Vagina (tissue), 2 donors: ENCODE data around the gene DNMT3A.

ENCODE experiments used
- CTCF ChIP-seq, 3 experiments: fragments of 450-650 bp in 2 of 3; fragments of 200-600 bp in 1 of 3; sonication (generic) in 1 of 3; IDR thresholded peaks; one replicate each; pipeline ENCODE4 v1.5.1; 2017 to 2019; ENCODE audit warnings: antibody characterized with exemption in 3 of 3, mild to moderate bottlenecking in 2 of 3, moderate library complexity in 2 of 3
- POLR2A ChIP-seq, 2 donors: fragments of 450-650 bp; IDR thresholded peaks; one replicate each; pipeline ENCODE4 v1.6.1; 2017; ENCODE audit warnings: antibody characterized with exemption in 2 of 2, mild to moderate bottlenecking in 2 of 2, moderate library complexity in 2 of 2
- POLR2AphosphoS5 ChIP-seq, 2 donors: sonication (generic); formaldehyde crosslinking; IDR thresholded peaks; one replicate each; pipeline ENCODE4 v1.9.0; 2017; ENCODE audit warnings: antibody characterized with exemption in 2 of 2, mild to moderate bottlenecking in 2 of 2, low read depth in 1 of 2; ENCODE audit not compliant: insufficient read depth in 1 of 2

DNA sequence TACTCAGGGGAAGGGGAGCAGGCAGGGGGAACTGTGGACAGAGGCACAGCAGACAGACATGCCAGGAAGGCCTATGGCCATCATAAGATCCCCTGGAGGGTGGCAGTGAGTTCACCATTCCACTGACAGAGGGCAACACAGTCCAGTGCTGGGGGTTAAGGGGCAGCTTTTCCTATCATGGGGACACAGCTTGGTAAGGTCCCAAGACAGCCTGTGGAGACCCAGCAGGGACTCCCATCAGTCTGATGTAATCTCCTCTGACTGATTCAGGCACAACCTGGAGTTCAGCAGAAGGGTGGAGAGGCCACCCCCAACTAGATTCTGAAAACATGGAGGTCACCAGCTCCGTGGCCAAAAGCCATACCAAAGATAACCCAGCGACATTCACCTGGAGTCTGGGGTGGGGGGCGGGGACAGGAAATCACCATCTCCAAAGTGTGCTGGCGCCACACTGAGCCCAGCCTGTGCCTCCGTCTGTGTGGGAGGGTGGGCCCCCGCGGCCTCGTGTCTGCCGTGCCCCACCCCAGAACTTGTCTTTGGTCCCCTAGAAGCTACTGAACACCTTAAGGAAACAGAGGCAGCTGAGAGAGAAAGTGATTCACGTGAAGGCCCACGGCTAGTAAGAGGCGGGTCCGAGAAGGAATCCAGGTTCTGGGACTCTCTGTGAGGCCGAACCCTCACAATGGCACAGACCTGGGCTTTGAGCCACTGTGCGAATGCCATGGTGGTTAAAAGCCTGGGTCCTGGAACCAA lies 28.6 kb downstream of the DNMT3A start:
- TF ChIP-seq CTCF (IDR thresholded peaks at IDR 0.05) (no peak), POLR2A (IDR thresholded peaks at IDR 0.05) (no peak), POLR2AphosphoS5 (IDR thresholded peaks at IDR 0.05; ENCODE audit: insufficient read depth in 1 of 2, low read depth in 1 of 2) (no peak)
